Measurements from ENCODE around the gene ARHGAP15.

ARHGAP15 gene

GRCh38 chr2:143759455-143759854 lies 630.2 kb downstream of the ARHGAP15 start:
- DNase-seq: no peak

- DNase-seq: no peak
Measured at GRCh38 chr2:143762176-143762928, 633.1 kb downstream of the ARHGAP15 start.

GRCh38 chr2:143764261-143764660 lies 635.0 kb downstream of the ARHGAP15 start:
- no peak for DNase-seq

GRCh38 chr2:143764706-143765105 lies 635.5 kb downstream of the ARHGAP15 start:
- DNase-seq: no peak

GRCh38 chr2:143768991-143769390 lies 639.8 kb downstream of the ARHGAP15 start:
- no peak for DNase-seq

- no peak for DNase-seq
Measured at GRCh38 chr2:143771939-143772338, 642.7 kb downstream of the ARHGAP15 start.

GRCh38 chr2:143776526-143777297 lies 647.5 kb downstream of the ARHGAP15 start:
- DNase-seq: no peak

- DNase-seq: no peak
Measured at GRCh38 chr2:143779021-143779420, 649.8 kb downstream of the ARHGAP15 start.

GRCh38 chr2:143786026-143786765 lies 657.0 kb downstream of the ARHGAP15 start:
- no peak for DNase-seq

- DNase-seq: no peak
Measured at GRCh38 chr2:143787674-143788073, 658.5 kb downstream of the ARHGAP15 start.

GRCh38 chr2:143792602-143793001 lies 663.4 kb downstream of the ARHGAP15 start:
- DNase-seq: no peak

- peak in 1 of 51 donors; percentile 3 for DNase-seq
Measured at GRCh38 chr2:143793381-143793780, 664.2 kb downstream of the ARHGAP15 start.

- DNase-seq: no peak
Measured at GRCh38 chr2:143796051-143796450, 666.8 kb downstream of the ARHGAP15 start.

- no peak for DNase-seq
Measured at GRCh38 chr2:143801561-143801960, 672.3 kb downstream of the ARHGAP15 start.

GRCh38 chr2:143802242-143802641 lies 673.0 kb downstream of the ARHGAP15 start:
- DNase-seq: no peak

GRCh38 chr2:143802871-143803650 lies 673.8 kb downstream of the ARHGAP15 start:
- DNase-seq: no peak

- DNase-seq: no peak
Measured at GRCh38 chr2:143803936-143804335, 674.7 kb downstream of the ARHGAP15 start.

GRCh38 chr2:143805666-143806065 lies 676.4 kb downstream of the ARHGAP15 start:
- no peak for DNase-seq

GRCh38 chr2:143807192-143807591 lies 678.0 kb downstream of the ARHGAP15 start:
- DNase-seq: no peak

- no peak for DNase-seq
Measured at GRCh38 chr2:143807671-143808070, 678.5 kb downstream of the ARHGAP15 start.

- no peak for DNase-seq
Measured at GRCh38 chr2:143808166-143808565, 678.9 kb downstream of the ARHGAP15 start.

Measured in hypothalamus (tissue), 51 donors.